Activated CD8-positive, alpha-beta T cell treated with anti-CD3 and anti-CD28 coated beads for 36 hours (primary cell): ENCODE data around the gene HYOU1. TPM values are rescaled to one million over a fixed set of nuclear protein-coding genes. Genes with fewer than 3 reads are reported as not detected.

Source experiments
- ATAC-seq: fragments of 200-7000 bp; cut with Tn5 transposase; one replicate; pipeline ENCODE4 v1.10.0; 2021; ENCODE audit warnings: mild to moderate bottlenecking, moderate library complexity
- CTCF ChIA-PET: fragments of 350-600 bp; sonication (Branson Sonifier 250); formaldehyde crosslinking; loops from one replicate; lab custom pipeline; 2021; ENCODE audit warnings: antibody characterized with exemption; lab: Charles Lee
- POLR2A ChIA-PET: fragments of 350-600 bp; sonication (Branson Sonifier 250); formaldehyde crosslinking; loops from one replicate; lab custom pipeline; 2021; ENCODE audit warnings: antibody characterized with exemption; lab: Charles Lee
- DNase-seq: peaks from one replicate; pipeline ENCODE4 v3.0.0-alpha.2; 2020
- H3K27ac Mint-ChIP-seq: one replicate; pipeline ENCODE4 v1.8.0; 2021; ENCODE audit warnings: mild to moderate bottlenecking, mixed read lengths
- H3K27me3 Mint-ChIP-seq: one replicate; pipeline ENCODE4 v1.8.0; 2021; ENCODE audit warnings: mixed read lengths
- H3K36me3 Mint-ChIP-seq: one replicate; pipeline ENCODE4 v1.8.0; 2021; ENCODE audit warnings: low read depth, mixed read lengths
- H3K4me1 Mint-ChIP-seq: one replicate; pipeline ENCODE4 v1.8.0; 2021; ENCODE audit warnings: low read depth, mixed read lengths
- H3K4me3 Mint-ChIP-seq: one replicate; pipeline ENCODE4 v1.8.0; 2021; ENCODE audit warnings: mild to moderate bottlenecking, moderate library complexity, mixed read lengths
- H3K9me3 Mint-ChIP-seq: one replicate; pipeline ENCODE4 v1.8.0; 2021; ENCODE audit warnings: mixed read lengths
- intact Hi-C: fragments of 100-400 bp; cut with micrococcal nuclease; formaldehyde crosslinking; loops from one replicate; pipeline ENCODE4 v1.10.0; 2022
- total RNA-seq, 2 experiments: library from RNA; stranded (reverse); gene quantifications; one replicate each; pipeline ENCODE4 v1.2.3, GENCODE V29; 2021
- TF ChIP-seq, protein P1 (sequence below): fragments of 200-600 bp; IDR thresholded peaks from one replicate; pipeline ENCODE4 v1.8.0; 2022; ENCODE audit warnings: antibody characterized with exemption, mild to moderate bottlenecking

The HYOU1 gene
- total RNA-seq, 2 experiments from 2014 or later = 92.4 to 101 TPM

DNA sequence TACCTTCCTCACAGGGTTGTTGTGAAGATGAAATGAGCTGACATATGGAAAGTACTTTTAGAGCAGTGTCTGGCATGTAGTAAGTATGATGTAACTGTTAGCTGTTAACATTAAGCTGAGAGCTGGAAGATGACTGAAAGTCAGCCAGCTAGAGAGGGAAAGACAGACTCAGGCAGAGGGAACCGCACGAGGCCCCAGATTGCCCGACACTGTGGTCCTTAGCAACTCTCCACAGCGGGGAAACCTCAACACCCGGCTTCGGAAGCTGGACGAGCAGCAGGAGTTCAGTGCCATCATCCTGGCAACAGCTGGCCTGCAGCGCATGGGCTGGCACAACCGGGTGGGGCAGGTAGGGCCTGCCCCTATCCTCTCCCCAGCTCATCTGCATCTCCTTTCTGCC lies 34.2 kb upstream of the HYOU1 start:
- H3K4me3 Mint-ChIP-seq = no peak overlapping the region
- no peaks in the 10 kb centered on the region for H3K9me3 Mint-ChIP-seq
- intact Hi-C loops = no loop called here
- CTCF ChIA-PET = interaction anchor here (0.6 to 1.3 kb wide), 3 partner anchors 9 to 249 kb away, joined by 3 to 4 read pairs (median 3); no protein-coding TSS in a partner anchor
- H3K27me3 Mint-ChIP-seq = peaks cover 1% of the 10 kb centered on the region
- H3K4me1 Mint-ChIP-seq = peaks cover 26% of the 10 kb centered on the region
- ATAC-seq (no peak), DNase-seq (no peak)
- TF ChIP-seq, protein P1, sequence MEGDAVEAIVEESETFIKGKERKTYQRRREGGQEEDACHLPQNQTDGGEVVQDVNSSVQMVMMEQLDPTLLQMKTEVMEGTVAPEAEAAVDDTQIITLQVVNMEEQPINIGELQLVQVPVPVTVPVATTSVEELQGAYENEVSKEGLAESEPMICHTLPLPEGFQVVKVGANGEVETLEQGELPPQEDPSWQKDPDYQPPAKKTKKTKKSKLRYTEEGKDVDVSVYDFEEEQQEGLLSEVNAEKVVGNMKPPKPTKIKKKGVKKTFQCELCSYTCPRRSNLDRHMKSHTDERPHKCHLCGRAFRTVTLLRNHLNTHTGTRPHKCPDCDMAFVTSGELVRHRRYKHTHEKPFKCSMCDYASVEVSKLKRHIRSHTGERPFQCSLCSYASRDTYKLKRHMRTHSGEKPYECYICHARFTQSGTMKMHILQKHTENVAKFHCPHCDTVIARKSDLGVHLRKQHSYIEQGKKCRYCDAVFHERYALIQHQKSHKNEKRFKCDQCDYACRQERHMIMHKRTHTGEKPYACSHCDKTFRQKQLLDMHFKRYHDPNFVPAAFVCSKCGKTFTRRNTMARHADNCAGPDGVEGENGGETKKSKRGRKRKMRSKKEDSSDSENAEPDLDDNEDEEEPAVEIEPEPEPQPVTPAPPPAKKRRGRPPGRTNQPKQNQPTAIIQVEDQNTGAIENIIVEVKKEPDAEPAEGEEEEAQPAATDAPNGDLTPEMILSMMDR = no peak
- peaks cover 46% of the 10 kb centered on the region for H3K36me3 Mint-ChIP-seq
- POLR2A ChIA-PET = interaction anchor here (0.7 to 7.0 kb wide), 9 partner anchors 9 to 34 kb away, joined by 3 to 107 read pairs (median 5); partner anchors contain the start of genes C2CD2L, DPAGT1, HYOU1 and VPS11
- no peak overlapping the region for H3K27ac Mint-ChIP-seq

DNA sequence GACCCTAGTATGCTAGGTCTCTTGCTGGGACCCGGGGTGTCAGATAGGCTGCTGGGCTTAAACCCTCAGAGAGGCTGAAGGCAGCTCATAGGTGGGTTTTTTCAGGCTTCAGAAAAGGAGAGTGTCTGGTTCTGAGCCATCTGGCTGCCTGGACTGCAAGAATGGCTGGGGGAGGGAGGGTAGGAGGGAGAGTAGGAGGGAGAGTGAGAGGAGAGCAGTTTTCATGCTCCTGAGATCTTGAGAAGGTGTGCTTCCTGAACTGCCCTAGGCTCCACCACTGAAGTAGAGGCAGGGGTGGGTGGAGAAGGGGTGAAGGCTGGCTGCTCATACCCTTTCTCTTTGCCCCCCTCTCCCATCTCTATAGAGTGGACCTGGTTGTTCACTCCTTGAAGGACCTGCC lies 32.3 kb upstream of the HYOU1 start:
- Mint-ChIP-seq H3K4me3 (no peak overlapping the region), H3K27ac (no peak overlapping the region)

DNA sequence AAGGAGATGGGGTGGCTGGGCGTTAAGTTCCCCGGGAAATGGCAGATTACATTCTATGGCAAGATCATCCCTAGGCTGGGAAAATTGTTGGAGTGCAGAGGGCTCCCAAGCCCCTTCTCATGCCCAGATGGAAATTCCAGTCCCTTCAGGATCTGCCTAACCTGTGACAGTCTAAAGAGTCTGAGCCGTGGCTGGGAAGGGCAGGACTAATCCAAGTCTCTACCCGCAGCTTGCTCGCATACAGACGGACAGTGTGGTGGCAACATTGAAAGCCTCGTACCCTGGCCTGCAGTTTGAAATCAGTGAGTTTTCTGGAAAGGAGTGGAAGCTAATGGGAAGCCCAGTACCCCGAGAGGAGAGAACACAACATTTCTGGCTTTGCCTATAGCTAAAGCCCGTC lies 31.4 kb upstream of the HYOU1 start:
- POLR2A ChIA-PET = interaction anchor here (0.9 kb wide), 1 partner anchor 70 kb away, joined by 3 read pairs; the partner anchor contains the start of genes RPS25 and TRAPPC4
- TF ChIP-seq, protein P1 = no peak
- no peak overlapping the region for H3K4me3 Mint-ChIP-seq
- DNase-seq = no peak
- ATAC-seq = no peak
- peaks cover 31% of the 10 kb centered on the region for H3K4me1 Mint-ChIP-seq
- H3K27me3 Mint-ChIP-seq = no peaks in the 10 kb centered on the region
- no peak overlapping the region for H3K27ac Mint-ChIP-seq
- CTCF ChIA-PET = interaction anchor here (1.2 to 2.2 kb wide), 2 partner anchors 21 to 108 kb away, joined by 3 to 5 read pairs; partner anchors contain the start of gene VPS11
- H3K36me3 Mint-ChIP-seq = peaks cover 27% of the 10 kb centered on the region
- H3K9me3 Mint-ChIP-seq = no peaks in the 10 kb centered on the region
- intact Hi-C loops = no loop called here

More for the DNA sequence above, 32.3 kb upstream of the HYOU1 start:
- ChIA-PET CTCF (interaction anchor here (2.2 kb wide), 1 partner anchor 21 kb away, joined by 5 read pairs; the partner anchor contains the start of gene VPS11), POLR2A (interaction anchor here (0.9 to 1.0 kb wide), 2 partner anchors 12 to 71 kb away, joined by 3 read pairs; partner anchors contain the start of genes DPAGT1, RPS25 and TRAPPC4)
- Mint-ChIP-seq H3K36me3 (peaks cover 36% of the 10 kb centered on the region), H3K4me1 (peaks cover 29% of the 10 kb centered on the region), H3K9me3 (no peaks in the 10 kb centered on the region), H3K27me3 (no peaks in the 10 kb centered on the region)
- intact Hi-C loops = no loop called here
- DNase-seq (no peak), ATAC-seq (no peak)
- TF ChIP-seq, protein P1 = no peak

DNA sequence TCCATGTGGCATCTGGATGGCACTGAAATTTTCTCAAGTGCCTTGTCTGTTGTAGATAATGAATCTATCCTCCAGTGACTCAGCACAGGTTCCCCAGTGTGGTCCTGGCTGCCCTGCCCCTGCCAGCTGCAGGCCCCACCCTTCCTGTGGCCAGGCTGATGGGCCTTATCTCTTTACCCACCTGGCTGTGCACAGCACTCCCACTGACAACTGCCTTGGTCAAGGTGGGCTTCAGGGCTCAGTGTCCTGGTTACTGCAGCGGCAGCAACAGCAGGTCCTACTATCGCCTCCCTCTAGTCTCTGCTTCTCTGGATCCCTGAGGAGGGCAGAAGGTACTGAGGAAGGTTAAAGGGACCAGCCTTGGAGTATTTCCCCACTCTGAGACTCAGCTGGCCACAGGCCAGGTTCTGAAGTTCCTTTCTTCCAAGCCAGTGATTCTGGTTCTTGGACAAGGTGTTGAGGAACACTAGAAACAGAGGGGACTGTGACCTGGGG lies 30.8 kb upstream of the HYOU1 start:
- DNase-seq = no peak
- CTCF ChIA-PET = interaction anchor here (1.2 to 2.2 kb wide), 2 partner anchors 20 to 109 kb away, joined by 3 to 5 read pairs; partner anchors contain the start of gene VPS11

More for the DNA sequence above, 30.8 kb upstream of the HYOU1 start:
- POLR2A ChIA-PET = no interaction called here
- no peak overlapping the region for H3K27ac Mint-ChIP-seq
- no peaks in the 10 kb centered on the region for H3K9me3 Mint-ChIP-seq
- no peaks in the 10 kb centered on the region for H3K27me3 Mint-ChIP-seq
- TF ChIP-seq, protein P1 = no peak
- no peak overlapping the region for H3K4me3 Mint-ChIP-seq
- peaks cover 21% of the 10 kb centered on the region for H3K36me3 Mint-ChIP-seq
- H3K4me1 Mint-ChIP-seq = peaks cover 30% of the 10 kb centered on the region
- ATAC-seq = no peak
- intact Hi-C loops = no loop called here
